Measurements from ENCODE around the gene NR6A1.
"Not testable (repeated sequence)": the region's sequence is repeated elsewhere in the genome, so short reads cannot be mapped to it uniquely, and the experiment has no call there.

Gene NR6A1

DNA sequence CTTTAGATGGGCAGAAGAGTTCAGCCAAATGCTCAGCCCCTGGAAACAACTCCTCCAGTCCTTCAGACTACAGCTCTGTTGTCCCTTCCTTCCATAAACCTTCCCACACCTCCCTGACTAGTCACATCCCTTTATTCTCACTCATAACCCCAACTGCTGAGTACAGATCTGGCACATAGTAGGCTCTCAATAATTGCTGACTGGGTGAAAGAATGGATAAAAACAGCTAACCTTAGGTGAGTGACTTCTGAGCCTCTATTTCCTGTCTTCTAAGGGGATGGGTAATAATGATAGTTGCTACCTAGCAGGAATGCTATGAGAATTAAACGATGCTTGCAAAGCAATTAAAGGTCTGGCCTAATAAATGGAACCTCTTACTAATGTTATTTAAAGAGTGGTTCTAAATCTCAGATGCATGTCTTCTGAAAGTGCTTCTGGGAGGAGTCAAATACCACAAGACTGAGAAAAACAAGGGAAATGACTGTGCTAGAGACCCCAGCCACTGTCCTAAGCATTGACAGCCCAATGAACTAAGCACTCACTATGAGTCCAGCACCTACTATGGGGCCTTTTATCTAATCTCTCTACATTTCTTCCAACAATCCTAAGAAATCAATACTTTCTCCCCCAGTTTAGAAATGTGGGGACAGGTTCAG lies 2.5 kb upstream of the NR6A1 start:
- H3K27ac ChIP-seq = no peak overlapping the region
- H3K4me3 ChIP-seq = no peak overlapping the region
- peaks cover 18 to 44% (median 32%) of the 10 kb centered on the region in 10 experiments for H3K4me1 ChIP-seq
- no peak overlapping the region for H3K9ac ChIP-seq
- H4K20me1 ChIP-seq = peaks cover 12 to 23% (median 18%) of the 10 kb centered on the region in 11 experiments; a peak in 20 of 22 replicates
- no peak for TF ChIP-seq Cebpa-rat (IDR thresholded peaks at IDR 0.05)
- 0 out of 22 replicates have a peak overlapping the region, but pooled peaks of 1 of the 11 experiments have one; percentile 0 for H3K4me2 ChIP-seq
- H3K36me3 ChIP-seq = no peaks in the 10 kb centered on the region
- no peaks in the 10 kb centered on the region for H3K9me3 ChIP-seq (replicated peaks in 1 of 11)
- peaks cover 49 to 64% (median 57%) of the 10 kb centered on the region in 11 experiments for H3K27me3 ChIP-seq

DNA sequence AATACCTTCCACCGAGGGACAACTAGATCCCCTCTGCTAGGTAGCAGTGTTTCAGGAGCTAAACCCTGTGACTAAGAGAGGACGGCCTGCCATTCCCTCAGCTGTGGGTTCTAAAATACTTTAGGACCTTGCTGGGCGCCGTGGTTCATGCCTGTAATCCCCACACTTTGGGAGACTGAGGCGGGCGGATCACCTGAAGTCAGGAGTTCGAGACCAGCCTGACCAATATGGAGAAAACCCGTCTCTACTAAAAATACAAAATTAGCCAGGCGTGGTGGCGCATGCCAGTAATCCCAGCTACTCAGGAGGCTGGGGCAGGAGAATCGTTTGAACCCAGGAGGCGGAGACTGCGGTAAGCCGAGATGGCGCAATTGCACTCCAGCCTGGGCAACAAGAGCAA lies 1.8 kb upstream of the NR6A1 start:
- not testable (repeated sequence) for H3K9me3 ChIP-seq (replicated peaks in 1 of 11); H3K4me2 ChIP-seq; H3K27ac ChIP-seq; H3K36me3 ChIP-seq; H3K4me3 ChIP-seq; H3K9ac ChIP-seq
- Histone ChIP-seq H3K27me3 (peaks cover 56 to 64% (median 59%) of the 10 kb centered on the region in 11 experiments), H3K4me1 (peaks cover 24 to 45% (median 32%) of the 10 kb centered on the region in 10 experiments), H4K20me1 (peaks cover 18 to 30% (median 25%) of the 10 kb centered on the region in 11 experiments; a peak in 20 of 22 replicates)

DNA sequence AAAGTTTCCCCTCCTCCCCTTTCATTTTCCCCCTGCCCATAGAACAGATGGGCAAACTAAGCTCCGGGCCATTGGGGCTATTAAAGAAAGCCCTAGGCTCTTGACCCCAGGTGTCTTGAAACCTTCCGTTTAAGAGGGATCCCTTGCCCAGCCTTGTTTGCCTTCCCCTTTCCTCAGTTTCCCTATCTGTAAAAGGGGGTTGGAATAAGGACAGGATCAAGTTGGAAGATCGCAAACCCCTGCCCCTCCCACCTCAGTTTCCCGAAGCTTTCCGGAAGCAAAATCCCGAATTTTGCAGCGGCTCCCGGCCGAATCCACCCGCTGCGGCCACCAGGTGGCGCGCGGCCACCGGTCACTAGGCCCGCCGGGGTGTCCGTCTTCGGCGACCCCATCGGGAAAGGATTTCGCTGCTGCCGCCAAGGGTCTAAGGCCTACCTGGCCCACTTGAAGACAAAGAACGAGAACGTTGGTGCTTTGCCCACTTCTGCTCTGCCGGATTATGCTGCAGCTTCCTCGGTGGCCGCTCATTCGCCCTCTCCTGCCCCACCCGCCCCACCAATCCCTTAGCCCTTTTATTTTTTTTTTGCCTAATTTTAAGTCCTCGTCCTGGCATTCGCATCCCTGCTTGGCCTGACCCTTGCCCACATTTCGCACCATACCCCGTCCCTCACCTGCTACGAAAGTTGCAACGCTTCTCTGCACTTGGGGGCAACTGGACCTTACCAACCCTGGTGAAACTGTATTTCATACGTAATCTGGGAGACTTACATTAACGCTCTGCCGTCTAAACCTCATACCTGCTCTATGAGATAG lies 962 bp upstream of the NR6A1 start:
- Histone ChIP-seq H3K9me3 (replicated peaks in 1 of 11) (no peaks in the 10 kb centered on the region), H3K27me3 (peaks cover 56 to 64% (median 59%) of the 10 kb centered on the region in 11 experiments), H3K9ac (peak overlapping the region; percentile 75 to 88 (median 86); a peak in 21 of 22 replicates), H3K36me3 (no peaks in the 10 kb centered on the region), H3K4me1 (peaks cover 20 to 44% (median 30%) of the 10 kb centered on the region in 10 experiments), H4K20me1 (peaks cover 18 to 38% (median 27%) of the 10 kb centered on the region in 11 experiments; a peak in 20 of 22 replicates), H3K4me3 (peak overlapping the region; percentile 72 to 90 (median 79)), H3K4me2 (peak overlapping the region; percentile 95 to 100 (median 98)), H3K27ac (peak overlapping the region in 10 of 11 experiments; percentile 4 to 93 (median 88); a peak in 20 of 22 replicates)
- no peak for TF ChIP-seq Cebpa-rat (IDR thresholded peaks at IDR 0.05)

DNA sequence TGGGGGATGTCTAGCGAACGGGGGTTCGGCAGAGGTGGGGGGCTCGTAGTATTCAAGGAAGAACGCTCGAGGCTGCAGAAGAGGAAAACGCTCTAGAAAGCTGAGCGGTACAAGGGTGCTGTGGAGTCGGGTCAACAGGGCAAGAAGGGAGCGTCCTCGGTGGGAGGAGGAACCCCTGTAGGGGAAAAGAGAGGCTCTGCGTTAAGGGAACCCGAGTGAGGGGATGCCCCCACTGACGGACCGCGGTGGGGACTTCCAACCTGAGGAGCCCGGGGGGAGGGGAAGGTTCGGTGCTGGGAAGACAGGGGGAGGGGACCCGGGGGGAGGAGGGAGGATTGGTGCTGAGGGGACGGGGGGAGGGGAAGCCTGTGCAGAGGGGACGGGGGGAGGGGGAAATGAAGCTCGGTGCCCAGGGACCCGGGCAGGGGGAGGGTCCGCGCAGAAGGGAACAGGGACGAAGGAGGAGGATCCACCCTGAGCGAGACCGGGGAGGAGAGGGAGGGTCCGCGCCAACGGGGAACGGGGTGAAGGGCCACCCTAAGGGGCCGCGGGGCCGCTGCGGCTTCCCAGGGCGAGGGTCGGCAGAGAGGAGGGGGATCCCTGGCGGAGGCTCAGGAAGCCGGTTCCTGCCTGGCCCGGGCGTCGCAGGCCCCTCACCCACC lies 621 bp downstream of the NR6A1 start:
- TF ChIP-seq Cebpa-rat (IDR thresholded peaks at IDR 0.05) = no peak
- Histone ChIP-seq H3K4me2 (peak overlapping the region; percentile 95 to 100 (median 98)), H3K9me3 (replicated peaks in 1 of 11) (no peaks in the 10 kb centered on the region), H4K20me1 (peaks cover 18 to 47% (median 27%) of the 10 kb centered on the region in 11 experiments; a peak in 20 of 22 replicates), H3K27ac (peak overlapping the region in 10 of 11 experiments; percentile 82 to 93 (median 88); a peak in 9 of 22 replicates), H3K9ac (peak overlapping the region; percentile 75 to 88 (median 86)), H3K27me3 (peaks cover 50 to 64% (median 59%) of the 10 kb centered on the region in 11 experiments), H3K4me3 (peak overlapping the region; percentile 72 to 90 (median 79)), H3K4me1 (peaks cover 15 to 33% (median 23%) of the 10 kb centered on the region in 10 experiments), H3K36me3 (no peaks in the 10 kb centered on the region)

DNA sequence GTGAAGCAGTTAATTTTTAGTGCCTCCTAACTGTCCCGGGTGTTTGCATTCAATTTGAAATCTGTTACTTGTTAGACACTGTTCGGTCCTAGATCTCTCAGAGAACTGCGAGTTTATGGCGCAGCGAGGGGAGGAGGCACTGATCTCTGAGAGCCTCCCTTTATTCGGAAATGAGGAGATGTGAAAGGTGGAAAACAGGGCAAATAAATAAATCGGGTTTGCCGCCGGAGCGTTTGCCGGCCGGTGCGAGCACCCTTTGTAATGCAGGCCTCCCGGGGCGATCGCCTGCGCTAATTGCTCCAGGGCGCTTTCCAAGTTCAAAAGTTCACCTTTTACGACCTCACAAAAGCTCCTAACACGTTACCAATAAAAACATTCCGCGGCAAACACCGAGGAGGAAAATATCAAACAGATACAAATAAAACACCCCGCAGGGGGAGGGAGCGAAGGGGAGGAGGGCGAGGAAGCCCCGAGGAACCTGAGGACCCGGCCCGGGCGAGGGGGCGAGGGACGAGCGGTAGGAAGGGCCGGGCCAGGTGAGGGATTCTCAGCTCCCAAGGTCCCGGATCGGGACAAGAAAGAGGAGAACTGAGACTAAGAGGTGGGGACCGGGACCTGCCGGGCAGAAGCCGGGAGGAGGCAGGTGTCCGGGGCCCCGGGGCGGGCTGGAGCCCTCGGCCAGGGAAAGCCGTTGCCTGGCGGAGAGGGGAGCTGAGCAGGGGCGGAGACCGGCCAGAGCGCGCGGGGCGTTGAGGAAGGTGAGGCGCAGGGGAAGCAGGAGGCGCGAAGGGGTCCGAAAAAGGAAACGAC lies 1.4 kb downstream of the NR6A1 start:
- Histone ChIP-seq H3K27ac (no peak overlapping the region), H3K4me1 (peaks cover 21 to 35% (median 25%) of the 10 kb centered on the region in 10 experiments), H3K9ac (peak overlapping the region in 10 of 11 experiments; percentile 22 to 62 (median 52); a peak in 14 of 22 replicates), H3K36me3 (no peaks in the 10 kb centered on the region), H4K20me1 (peaks cover 18 to 52% (median 27%) of the 10 kb centered on the region in 11 experiments; a peak in 20 of 22 replicates), H3K4me2 (peak overlapping the region; percentile 95 to 100 (median 98)), H3K9me3 (replicated peaks in 1 of 11) (no peaks in the 10 kb centered on the region), H3K27me3 (peaks cover 47 to 59% (median 57%) of the 10 kb centered on the region in 11 experiments), H3K4me3 (peak overlapping the region; percentile 72 to 90 (median 79))
- TF ChIP-seq Cebpa-rat (IDR thresholded peaks at IDR 0.05) = no peak

DNA sequence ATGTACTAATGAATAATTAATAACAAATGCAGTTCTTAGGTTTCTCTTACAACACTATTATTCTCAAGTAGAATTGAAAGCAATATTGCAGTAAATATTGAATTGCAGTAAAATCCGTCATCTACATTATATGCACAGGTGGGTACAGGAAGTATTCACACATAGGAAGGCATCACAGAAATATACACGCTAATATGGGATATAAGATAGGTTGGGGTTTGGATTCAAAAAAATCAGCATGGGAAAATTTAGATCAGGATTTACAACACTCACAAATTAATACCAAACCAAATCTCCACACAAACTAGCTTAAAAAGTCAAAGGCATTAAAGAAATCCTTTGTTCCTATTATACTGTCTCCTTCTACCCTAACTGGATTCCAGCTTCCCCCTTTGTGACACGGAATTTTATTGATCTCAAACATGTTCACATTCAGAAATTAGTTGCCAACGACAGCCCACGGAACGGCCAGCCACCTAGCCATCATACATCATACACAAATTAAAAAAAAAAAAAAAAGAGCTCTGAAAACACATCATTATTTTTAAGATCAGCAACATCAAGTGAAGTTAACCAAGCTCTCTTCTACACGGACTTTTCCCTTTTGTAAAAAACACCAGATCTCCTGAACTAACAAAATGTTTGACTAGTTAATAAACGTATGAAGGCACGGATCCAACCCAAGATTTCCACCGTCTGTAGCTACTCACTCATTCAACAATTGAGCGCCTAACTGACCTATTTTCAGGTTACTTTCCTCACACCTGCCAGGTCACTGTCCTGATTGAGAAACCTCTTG lies 2.2 kb downstream of the NR6A1 start:
- H3K4me2 ChIP-seq = peak overlapping the region; percentile 95 to 100 (median 98); a peak in 19 of 22 replicates
- no peaks in the 10 kb centered on the region for H3K36me3 ChIP-seq
- H3K27me3 ChIP-seq = peaks cover 47 to 58% (median 57%) of the 10 kb centered on the region in 11 experiments
- H3K4me1 ChIP-seq = peaks cover 20 to 36% (median 29%) of the 10 kb centered on the region in 10 experiments
- peaks cover 18 to 54% (median 27%) of the 10 kb centered on the region in 11 experiments; a peak in 20 of 22 replicates for H4K20me1 ChIP-seq
- TF ChIP-seq Cebpa-rat (IDR thresholded peaks at IDR 0.05) = no peak
- H3K9ac ChIP-seq = 0 out of 22 replicates have a peak overlapping the region, but pooled peaks of 1 of the 11 experiments have one; percentile 62
- H3K27ac ChIP-seq = no peak overlapping the region
- H3K9me3 ChIP-seq (replicated peaks in 1 of 11) = no peaks in the 10 kb centered on the region
- H3K4me3 ChIP-seq = peak overlapping the region in 6 of 10 experiments; percentile 75 to 90 (median 82); a peak in 9 of 20 replicates

DNA sequence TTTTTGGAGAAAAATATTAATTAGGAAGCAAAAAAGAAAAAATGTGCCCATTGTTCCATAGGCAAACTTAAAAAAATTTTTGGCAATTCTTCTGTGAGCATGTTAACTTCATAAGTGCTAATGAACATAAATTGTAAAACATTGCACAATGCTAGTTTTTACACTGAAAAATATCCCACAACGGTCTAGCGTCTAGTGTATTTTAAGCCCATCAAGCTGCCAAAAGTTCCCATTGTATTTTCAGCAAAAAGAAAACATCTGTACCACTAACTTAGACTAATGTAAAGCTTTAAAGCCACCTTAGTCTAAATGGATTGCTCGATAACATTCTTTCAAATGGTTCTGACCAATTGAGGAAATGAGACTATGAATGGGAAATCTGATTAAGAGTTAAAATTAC lies 2.8 kb downstream of the NR6A1 start:
- no peaks in the 10 kb centered on the region for H3K9me3 ChIP-seq (replicated peaks in 1 of 11)
- H3K4me2 ChIP-seq = peak overlapping the region in 1 of 11 experiments; percentile 6; a peak in 1 of 22 replicates
- H3K4me1 ChIP-seq = peaks cover 20 to 36% (median 29%) of the 10 kb centered on the region in 10 experiments
- TF ChIP-seq Cebpa-rat (IDR thresholded peaks at IDR 0.05) = no peak
- H3K36me3 ChIP-seq = no peaks in the 10 kb centered on the region
- peaks cover 47 to 58% (median 57%) of the 10 kb centered on the region in 11 experiments for H3K27me3 ChIP-seq
- H3K27ac ChIP-seq = no peak overlapping the region
- H3K9ac ChIP-seq = no peak overlapping the region
- H3K4me3 ChIP-seq = no peak overlapping the region
- peaks cover 18 to 54% (median 27%) of the 10 kb centered on the region in 11 experiments; a peak in 20 of 22 replicates for H4K20me1 ChIP-seq
